Measurements from ENCODE around the gene DCANP1.

Gene DCANP1

DNA sequence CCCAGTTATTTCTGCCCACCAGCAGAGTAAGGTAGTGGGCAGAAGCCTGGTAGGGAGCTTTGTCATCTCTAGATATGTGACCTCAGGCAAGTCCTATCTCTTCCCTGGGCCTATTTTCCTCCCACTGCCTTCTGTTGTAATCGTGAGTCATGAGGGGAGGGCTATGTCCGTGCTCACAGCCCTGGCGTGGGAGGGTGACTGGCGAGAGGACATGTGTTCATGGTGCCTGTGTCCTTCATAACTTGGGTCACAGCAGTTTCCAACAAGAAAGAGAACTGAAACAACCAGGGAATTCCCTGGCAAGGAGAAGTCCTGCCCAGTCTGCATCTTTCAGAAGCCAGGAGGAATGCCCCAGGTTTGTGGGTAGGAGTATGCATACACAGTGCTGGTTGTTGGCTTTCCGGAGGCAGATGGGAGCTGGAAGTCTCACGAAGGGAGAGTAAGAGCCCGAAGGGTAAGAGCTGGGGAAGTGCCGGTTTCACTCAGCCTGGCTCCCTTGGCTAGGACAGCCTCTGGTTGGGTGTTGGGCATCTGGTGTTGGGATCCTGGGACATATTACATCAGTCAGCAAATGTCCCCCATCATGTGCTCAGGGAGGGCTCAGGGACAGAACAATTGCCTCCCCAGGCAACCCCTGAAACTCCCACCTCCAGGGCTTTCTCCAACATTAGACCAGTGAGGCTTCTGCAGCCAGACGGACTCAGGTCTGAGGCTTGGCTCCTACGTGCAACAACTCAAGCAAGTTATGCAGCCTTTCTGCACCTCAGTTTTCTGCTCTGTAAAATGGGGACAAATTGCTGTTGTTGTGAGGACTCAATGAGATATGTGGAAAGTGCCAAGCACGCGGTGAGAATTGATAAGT lies 9.3 kb upstream of the DCANP1 start:
- DNase-seq (ENCODE audit: low spot score): no peak

DNA sequence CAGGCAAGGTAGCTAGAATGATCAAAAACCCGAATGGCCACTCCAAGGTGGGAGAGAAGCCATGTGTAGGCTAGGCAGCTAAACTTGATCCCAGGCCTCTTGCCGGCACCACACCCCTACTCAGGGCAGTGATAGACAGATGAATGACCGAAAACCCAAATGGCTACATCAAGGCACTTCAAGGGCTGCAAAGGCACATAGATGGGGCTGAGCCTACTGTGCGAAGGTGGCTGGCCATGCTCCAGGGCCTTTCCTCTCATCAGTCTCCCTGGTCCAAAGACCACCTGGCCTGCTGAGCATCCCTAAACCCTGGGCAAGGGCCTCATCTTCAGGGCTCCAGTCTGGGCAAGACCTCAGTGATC lies 8.7 kb upstream of the DCANP1 start:
- no peak for DNase-seq (ENCODE audit: low spot score)

DNA sequence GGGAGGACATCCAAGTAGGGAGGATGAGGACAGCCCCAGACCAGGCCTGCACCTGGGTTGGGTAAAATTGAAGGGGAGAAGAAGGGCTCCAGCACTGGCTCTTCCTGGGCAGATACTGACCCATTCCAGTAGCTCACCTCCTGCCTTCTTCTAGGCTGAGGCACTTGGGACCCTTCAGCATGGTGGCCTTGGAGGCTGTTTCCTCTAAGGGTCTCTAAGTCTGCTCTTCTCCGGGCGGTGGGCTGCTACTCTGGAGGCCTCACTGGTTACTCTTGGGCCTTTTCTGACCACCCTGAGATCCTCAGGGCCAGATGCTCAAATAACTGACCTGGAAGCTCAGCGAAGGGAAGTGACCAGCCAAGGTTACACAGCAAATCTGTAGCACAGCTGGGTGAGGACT lies 7.8 kb upstream of the DCANP1 start:
- no peak for DNase-seq (ENCODE audit: low spot score)

DNA sequence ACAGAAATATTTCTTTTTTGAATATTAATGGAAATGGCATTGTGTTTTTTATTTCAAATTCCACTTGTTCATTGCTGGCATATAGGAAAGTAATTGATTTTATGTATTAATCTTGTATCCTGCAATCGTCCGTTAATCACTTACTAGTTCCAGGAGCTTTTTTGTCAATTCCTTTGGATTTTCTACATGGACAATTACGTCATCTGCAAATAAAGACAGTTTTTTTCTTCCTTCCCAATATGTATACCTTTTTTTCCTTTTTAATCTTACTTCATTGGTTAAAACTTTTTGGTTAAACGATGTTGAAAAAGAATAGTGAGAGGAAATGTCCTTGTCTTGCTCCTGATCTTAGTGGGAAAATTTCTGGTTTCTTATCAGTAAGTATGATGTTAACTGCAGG lies 6.5 kb upstream of the DCANP1 start:
- no peak for DNase-seq (ENCODE audit: low spot score)

DNA sequence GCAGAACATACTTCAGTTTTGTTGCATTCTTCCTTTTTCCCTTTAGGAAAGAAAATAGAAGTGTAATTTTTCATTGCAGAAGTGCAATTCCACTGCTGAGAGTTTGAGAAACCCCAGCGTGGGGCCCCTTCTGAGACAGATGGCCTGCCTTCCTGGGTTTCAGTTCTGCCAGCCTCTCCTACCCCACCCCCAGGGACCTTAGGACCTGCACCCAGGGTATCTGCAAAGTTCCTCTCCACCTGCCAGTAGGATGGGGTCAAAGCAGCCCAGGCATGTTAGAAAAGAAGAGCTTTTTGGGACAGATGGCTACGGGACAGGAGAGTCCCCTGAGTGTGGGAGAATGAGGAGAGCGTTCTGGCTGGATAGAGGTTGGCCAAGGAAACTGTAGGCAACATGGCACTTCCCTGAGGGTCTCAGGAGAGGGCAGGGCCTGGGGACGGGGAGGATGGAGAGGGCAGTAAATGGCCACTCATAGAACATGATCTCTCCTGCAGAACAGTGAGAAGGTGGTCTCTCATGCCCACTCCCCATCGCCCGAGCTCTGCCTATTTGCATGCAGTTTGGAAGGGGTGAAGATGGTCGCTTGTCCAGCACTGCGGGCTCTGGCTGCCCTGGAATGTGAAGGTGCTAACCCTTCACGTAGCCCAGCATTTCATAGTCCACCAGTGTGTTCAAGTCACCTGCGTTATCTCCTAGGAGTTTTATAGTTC lies 5.3 kb upstream of the DCANP1 start, which contains the start of gene TIFAB:
TSS of gene TIFAB (minus strand) at position 31 of the 710 bp plus-strand sequence. CDS start 2,412 bp downstream, outside the sequence.
- DNase-seq (ENCODE audit: low spot score): no peak

DNA sequence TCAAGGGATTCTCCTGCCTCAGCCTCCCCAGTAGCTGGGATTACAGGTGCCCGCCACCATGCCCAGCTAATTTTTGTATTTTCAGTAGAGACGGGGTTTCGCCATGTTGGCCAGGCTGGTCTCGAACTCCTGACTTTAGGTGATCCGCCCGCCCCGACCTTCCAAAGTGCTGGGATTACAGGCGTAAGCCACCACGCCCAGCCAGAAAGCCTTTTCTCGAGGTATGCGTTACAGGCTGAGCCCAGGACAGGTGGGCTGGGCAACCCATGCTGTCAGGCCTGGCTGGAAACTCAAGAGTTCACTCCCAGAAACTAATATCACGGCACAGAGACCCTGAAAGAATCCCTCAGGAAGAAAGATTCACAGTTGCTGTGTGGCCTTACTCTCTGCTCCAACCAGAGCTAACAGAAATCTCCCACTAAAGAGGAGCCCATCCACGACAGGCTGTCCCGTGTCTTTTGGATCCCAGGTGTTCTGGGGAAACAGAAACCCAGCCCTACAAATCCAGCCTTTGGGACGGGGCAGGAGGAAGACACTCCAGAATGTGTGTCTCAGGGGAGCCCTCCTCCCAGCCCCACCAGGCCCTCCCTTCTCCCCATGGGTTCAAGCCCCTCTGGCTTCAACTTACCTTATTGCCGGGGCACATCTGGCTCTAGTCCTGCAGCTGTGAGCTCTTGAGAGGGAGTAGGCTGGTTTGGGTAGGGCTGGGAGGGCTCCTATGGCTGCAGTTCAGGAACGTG lies 4.6 kb upstream of the DCANP1 start:
- no peak for DNase-seq (ENCODE audit: low spot score)

DNA sequence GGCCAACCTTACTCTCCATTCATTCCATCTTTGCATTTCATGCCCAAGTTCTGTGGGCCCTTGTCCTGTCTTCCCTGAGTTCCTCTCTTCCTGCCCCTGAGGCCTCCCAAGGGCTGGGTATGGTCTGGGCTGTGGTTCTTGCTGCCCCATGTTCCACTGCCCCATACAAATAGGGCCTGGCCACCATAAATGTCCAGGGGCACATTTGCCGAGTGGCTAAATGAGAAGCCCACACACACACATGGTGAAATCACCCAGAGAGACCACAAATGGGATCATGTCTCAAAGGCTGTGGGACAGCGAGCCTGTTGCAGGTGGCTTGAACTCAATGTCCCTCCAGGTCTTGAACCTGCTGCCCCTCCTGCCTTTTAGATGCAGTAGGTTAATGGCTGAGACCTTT lies 3.8 kb upstream of the DCANP1 start:
- no peak for DNase-seq (ENCODE audit: low spot score)

DNA sequence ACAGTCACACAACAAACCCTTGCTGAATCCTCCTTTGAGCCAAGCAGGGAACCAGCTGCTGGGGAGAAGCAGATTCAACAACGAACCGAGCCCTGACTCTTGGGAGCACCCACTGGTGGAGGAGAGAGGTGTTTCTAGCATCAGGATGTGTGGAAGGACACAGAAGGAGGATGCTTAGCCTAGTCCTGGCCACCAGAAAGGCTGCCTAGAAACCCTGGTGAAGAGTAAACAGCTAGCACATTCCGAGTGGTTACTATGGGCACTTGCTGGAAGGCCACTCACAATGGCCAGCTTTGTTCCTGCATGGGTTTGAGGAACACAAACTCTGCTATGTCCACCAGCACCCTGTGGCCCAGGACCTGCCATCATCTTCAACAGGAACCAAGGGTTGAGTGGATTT lies 3.2 kb upstream of the DCANP1 start:
- no peak for DNase-seq (ENCODE audit: low spot score)

DNA sequence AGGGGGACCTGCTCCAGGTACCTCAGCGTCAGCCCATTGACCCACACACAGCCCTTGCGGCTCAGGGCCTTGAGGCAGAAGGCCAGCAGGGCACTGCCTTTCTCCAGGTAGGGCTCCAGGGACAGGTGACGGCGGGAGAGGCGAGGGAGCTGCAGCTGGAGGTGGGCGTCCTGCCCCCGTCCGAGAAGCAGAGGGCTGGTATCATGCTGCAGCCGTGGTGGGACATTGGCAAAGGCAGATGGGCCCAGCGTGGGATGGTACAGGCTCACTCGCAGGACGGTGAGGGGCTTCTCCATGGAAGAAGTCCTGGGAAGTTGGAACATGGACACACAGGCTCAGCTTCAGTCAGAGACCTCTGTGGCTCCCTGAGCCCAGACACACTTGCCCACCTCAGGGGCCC lies 2.5 kb upstream of the DCANP1 start:
- no peak for DNase-seq (ENCODE audit: low spot score)

DNA sequence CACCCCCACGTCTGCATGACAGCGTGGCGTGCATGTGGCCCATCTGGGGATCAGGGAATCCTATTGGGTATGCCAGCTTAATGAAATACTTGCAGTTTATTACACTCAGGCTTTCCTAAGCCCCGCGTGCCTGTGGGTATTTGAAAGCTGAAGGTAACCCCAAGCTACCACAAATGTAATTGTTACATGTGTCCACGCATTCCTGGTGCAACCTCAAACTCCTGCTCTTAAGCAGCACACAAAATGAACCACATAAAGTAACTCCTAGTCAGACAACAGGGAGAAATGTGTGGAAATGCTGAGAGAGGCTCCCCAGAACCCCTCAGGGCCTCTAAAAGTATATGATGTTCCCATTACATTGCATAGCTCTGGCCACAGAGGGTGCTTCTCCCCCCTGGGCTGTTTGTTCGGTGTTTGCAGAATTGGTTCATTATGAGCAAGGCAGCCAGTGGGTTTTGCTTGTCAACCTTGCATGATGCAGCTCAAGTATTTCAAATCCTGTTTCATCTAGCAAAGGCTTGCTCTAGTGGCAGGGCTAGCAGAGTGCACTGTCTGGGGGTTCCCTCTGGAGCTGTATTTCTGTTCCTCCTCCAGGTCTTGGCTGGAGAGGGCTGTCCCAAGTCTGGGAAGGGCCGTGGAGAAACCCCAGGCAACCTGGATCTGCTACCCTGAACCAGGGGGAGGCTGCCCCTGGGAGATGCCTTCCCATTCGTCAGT lies 1.8 kb upstream of the DCANP1 start:
- no peak for DNase-seq (ENCODE audit: low spot score)

DNA sequence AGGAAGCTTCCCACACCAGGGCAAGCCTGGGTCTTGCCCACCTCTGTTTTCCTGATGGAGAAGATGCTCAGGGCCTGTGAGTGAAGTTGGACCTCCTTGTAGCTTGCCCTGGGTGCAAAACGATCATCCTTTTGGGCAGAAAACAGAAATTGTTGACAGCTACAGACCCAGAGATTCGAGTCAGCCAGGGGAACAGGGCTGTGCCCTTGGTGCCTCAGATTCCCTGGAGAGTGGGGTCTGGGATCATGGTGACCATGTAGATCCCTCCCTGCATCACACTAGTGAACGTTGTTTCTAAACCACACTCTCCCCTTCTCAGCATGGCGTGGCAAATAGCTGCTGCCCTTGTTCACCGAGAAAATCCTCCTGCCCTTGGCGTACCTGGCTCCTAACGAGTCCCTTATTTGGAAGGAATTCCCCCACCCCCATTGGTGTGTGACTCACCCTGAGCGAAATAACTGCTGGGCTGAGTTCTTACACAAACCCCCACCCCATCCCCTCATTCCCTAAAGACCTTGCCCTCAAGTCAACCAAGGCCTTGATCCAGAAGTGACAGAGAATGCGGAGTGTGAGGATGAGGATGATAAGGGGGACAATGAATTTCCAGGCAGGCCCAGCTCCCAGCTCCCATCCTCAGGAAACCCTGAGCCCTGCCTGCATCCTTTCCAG lies 1.1 kb upstream of the DCANP1 start:
- no peak for DNase-seq (ENCODE audit: low spot score)

DNA sequence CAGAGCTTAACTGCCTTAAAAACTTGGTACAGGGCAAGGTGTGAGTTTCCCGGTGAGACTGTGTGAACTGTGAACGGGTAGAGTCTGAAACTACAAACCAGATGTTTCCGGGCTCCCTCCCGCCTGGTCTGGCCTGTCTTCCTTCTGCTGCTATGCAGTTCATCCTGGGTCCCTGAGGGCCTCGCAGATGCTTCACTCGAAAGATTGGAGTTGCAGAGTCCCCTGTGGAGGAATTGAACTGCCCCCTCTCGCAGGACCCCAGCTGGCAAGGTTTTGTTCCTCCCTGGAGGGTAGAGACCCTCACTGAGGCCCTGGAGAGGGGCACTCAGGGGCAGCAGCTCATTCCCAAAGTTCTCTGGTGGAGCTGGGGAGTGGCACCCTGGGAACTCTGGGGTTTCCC lies 533 bp downstream of the DCANP1 start:
- DNase-seq (ENCODE audit: low spot score): no peak

DNA sequence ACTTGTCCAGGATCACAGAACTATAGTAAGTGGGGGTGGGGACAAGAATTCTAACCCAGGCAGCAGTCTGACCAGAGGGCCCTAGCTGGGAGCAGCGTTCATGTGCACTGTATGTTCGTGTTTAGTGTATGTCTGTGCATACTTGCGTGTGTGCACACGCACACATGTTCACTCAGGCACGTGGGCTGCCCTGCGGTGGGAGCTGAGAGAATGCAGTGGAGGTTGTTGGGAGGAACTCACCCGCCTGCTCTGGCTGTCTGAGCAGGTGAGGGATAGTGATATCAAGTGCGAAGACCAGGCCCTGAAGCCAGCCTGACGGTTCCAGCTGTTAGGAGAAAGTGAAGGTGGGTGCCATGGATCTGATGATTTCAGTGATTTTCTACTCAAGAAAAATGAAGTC lies 942 bp downstream of the DCANP1 start:
- DNase-seq (ENCODE audit: low spot score): no peak

DNA sequence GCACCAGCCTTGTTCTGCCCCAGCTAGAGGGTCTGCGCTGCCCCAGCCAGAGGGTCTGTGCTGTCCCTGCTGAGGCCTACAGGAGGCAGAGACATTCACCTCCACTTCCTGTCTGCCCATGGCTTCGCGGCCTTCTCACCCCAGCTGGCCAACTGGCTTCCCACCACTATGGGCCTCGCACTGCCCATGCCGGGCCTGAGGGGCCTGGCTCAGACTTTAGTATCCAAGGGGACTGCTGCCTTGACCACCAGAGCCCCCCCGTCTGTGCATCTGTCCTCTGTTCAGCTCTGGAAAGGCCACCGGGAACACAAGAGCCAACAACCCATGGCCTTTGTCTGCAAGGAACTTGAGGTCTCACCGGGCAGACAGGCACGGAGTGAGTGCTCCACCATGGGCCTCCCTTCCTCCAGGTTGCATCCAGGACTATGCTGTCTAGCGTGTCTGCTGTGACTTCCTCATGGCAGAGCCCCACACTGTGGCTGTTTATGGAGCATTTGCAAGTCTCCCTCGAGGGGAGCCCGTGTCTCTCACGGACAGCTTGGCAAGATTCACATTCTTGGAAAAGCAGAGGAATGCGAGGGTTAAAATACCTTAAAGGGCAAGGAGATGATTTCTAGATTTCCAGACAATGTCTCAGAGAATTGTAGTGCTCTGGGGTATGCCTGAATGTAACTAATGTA lies 1.7 kb downstream of the DCANP1 start:
- DNase-seq (ENCODE audit: low spot score): no peak

DNA sequence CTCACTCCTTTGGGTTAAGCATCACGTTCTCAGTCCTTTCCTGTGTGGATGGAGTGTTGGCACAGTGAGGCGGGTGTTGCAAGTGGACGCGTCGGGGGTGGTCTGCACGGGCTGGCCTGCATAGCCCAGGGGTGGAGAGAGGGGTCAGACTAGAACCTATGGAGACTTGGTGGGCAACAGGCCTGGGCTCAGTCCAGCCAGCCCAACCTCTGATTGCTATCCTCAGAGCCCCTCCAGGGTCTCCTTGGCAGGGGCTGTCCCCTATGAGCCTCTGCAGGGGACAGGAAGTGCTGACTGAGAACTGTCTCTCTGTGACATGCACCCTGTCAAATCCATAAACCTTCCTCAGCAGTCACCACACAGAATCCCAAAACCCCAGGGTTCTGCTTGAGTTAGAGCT lies 2.3 kb downstream of the DCANP1 start:
- no peak for DNase-seq (ENCODE audit: low spot score)

DNA sequence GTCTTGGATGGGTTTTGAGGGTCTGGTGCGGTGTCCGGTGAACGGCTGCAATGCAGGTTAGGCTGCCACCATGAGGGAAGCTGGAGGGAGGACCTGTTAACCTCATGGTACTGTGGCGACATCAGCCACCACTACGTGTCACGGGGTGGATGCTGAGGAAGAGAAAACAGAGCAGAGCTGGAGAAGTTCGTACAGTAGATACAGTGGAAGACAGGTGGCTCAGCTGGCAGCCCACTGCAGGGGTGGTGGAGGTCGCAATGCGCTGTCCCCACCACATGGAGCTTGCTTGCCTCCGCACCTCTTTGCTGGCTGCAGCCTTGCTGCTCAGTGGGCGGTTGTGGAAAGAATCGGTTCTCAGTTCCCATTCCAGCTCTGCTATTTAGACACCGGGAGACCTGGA lies 2.8 kb downstream of the DCANP1 start:
- no peak for DNase-seq (ENCODE audit: low spot score)

DNA sequence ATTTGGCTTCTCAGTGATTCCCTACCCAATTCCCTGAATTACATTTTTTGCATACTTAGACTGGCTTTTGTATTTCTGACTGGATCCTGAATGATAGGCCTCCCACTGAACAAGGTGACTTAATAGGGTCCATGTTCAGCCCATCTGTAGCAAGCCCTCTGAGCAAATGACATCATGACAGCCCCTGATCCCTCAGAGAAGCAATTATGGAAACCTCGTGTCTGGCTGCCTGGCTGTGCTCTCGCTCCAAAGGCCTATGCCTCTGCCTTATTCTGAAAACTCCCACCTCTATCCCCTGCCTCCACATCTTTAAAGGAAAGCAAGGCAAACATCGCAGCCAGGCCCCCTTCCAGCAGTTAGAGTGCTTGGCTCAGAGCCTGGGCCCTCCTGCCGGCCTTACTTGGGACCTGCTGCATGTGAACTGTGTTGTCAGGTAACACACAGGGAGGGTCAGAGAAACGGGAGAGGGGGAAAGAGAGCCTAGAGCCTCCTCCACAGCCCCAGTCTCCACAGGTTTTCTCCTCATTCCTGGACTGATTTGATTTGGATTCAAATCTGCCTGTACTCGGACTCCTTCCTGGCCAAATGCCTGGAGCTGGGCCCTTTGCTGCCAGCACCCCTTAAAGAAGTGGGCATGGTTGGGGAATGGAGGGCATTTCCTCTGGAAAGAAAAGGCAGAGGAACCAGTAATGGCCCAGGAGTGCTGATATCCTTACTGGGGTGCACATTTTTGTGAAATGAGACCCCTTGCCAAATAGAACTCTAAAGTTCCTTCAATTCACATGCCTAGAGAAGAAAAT lies 3.8 kb downstream of the DCANP1 start:
- no peak for DNase-seq (ENCODE audit: low spot score)

DNA sequence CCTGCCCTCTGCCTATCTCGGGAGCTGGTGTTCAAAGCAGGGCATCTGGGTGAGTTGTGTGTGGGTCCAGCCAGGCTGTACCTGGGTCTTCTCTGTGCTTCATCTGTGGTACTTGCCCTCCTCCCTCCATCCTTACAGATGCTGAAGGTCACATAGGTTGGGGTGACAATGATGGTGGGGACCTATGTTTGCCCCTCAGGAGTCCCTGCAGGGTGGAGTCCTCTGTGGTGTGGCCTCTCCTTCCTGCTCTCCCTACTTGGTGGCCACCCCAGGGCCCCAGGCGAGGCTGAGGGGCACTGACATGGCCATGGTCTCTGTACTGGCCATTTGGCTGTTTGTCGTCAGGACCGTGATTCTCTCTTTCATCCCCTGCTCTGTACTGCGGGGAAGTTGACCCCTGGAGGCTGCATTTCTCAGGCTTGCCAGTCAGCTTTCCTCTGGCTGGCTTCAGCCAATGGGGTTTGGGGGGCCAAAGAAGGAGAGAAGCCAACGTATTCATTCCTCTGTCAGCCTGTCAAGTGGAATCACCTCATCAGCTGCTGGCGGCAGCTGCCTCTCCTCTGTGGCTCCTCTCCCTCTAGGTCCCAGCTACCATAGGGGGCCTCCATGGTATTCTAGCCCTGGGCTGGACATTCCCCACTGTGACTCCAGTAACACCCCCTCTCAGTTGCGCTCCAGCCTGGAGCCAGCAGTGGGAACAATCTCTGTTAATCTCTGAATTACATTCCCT lies 4.6 kb downstream of the DCANP1 start:
- DNase-seq (ENCODE audit: low spot score): no peak

DNA sequence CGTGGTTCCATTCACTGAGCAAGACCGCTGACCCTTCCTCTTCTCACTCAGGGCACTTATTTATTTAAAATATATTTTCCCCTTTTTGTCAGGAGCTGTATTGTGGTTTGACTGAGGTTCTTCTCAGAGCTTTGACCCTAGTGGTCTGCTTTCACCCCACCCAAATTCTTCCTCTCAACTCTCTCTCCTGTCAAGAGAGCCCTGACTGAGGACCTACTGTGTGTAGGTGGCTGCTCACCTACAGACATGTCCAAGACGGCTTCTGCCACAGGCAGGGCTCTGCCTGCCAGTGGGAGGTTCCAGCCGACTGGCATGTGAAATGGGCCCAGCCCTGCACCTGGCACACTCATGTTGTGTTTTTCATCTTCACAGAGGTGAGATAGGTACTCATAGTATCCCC lies 5.2 kb downstream of the DCANP1 start:
- no peak for DNase-seq (ENCODE audit: low spot score)

Data from hematopoietic multipotent progenitor cell treated with erythropoietin and hydrocortisone succinate and interleukin-3 and kit ligand, for 17 days (in vitro differentiated cells).